Measurements from ENCODE around the gene GPRC5D. TPM values are rescaled to one million over a fixed set of nuclear protein-coding genes. Genes with fewer than 3 reads are reported as not detected.

Gene GPRC5D
- polyA plus RNA-seq, 1 of the 3 experiments (the other 2 are of a cell fraction), result not detected

DNA sequence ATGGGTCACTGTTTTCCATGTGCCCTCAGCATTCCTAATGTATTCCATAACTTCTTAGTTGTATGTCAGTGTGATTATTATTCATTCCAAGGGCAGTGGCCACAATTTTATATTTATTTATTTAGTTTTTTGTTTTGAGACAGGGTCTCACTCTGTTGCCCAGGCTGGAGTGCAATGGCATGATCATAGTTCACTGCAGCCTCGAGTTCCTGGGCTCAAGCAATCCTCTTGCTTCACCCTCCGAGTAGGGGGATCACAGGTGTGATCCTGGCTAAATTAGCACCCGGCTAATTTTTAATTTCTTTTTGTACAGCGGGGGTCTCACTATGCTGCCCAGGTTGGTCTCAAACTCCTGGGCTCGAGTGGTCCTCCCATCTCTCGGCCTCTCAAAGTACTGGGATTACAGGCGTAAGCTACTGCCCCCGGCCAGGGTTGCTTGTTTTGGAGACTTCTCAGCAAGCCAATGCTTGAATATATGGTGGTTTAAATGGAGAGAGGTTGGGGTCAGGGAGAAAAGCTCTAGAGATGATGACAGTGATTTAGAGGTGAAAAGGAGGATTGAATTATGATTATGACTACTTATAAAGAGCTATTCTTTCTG, 53.0 kb downstream of the GPRC5D start:
- POLR2A ChIA-PET, result no interaction called here

GRCh38 chr12:12898136-12898717, 53.7 kb downstream of the GPRC5D start:
- ChIA-PET POLR2A (no interaction called here), CTCF (interaction anchor here (1.5 kb wide), 1 partner anchor 85 kb away, joined by 3 read pairs; no protein-coding TSS in a partner anchor)
- no peaks in the 10 kb centered on the region for H3K79me2 ChIP-seq (ENCODE audit: insufficient read depth)
- H2AFZ ChIP-seq (ENCODE audit: low read depth), result no peak overlapping the region
- no peaks in the 10 kb centered on the region for H4K20me1 ChIP-seq (ENCODE audit: insufficient read depth)
- H3K9ac ChIP-seq, result no peak overlapping the region; the same call in 1 of the 2 replicates
- no peaks in the 10 kb centered on the region for H3K36me3 ChIP-seq (replicated peaks in 1 of 2; ENCODE audit: control insufficient read depth in 1 of 2, insufficient read depth in 2 of 2, low read length in 1 of 2)
- peaks cover 0 to 34% of the 10 kb centered on the region in 2 experiments; a peak in 3 of 4 replicates for H3K4me1 ChIP-seq (ENCODE audit: control insufficient read depth in 1 of 2, insufficient read depth in 2 of 2, low read depth in 1 of 2, low read length in 1 of 2)
- peaks cover 47% of the 10 kb centered on the region for H3F3A ChIP-seq (replicated peaks; ENCODE audit: insufficient read depth)
- TF ChIP-seq GABPA (IDR thresholded peaks at IDR 0.05; ENCODE audit: low read depth) (no peak), RAD21 (IDR thresholded peaks at IDR 0.05; ENCODE audit: low read length) (no peak), JUND (IDR thresholded peaks at IDR 0.05) (no peak), YY1 (IDR thresholded peaks at IDR 0.05; ENCODE audit: low read depth) (no peak), POLR2AphosphoS5 (IDR thresholded peaks at IDR 0.05; ENCODE audit: low read depth, low read length) (no peak), SMC3 (IDR thresholded peaks at IDR 0.05; ENCODE audit: low read depth, low read length) (no peak), USF2 (IDR thresholded peaks at IDR 0.05; ENCODE audit: borderline replicate concordance, low read depth, low read length) (no peak), TAF1 (IDR thresholded peaks at IDR 0.05; ENCODE audit: borderline replicate concordance, low read depth, low read length) (no peak), EZH2phosphoT487 (IDR thresholded peaks at IDR 0.05; ENCODE audit: borderline replicate concordance, low read depth) (no peak), SIN3A (IDR thresholded peaks at IDR 0.05; ENCODE audit: borderline replicate concordance, low read depth, low read length) (no peak), NRF1 (IDR thresholded peaks at IDR 0.05; ENCODE audit: low read depth, low read length) (no peak)
- TF ChIP-seq, protein P1, sequence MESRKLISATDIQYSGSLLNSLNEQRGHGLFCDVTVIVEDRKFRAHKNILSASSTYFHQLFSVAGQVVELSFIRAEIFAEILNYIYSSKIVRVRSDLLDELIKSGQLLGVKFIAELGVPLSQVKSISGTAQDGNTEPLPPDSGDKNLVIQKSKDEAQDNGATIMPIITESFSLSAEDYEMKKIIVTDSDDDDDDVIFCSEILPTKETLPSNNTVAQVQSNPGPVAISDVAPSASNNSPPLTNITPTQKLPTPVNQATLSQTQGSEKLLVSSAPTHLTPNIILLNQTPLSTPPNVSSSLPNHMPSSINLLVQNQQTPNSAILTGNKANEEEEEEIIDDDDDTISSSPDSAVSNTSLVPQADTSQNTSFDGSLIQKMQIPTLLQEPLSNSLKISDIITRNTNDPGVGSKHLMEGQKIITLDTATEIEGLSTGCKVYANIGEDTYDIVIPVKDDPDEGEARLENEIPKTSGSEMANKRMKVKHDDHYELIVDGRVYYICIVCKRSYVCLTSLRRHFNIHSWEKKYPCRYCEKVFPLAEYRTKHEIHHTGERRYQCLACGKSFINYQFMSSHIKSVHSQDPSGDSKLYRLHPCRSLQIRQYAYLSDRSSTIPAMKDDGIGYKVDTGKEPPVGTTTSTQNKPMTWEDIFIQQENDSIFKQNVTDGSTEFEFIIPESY (IDR thresholded peaks at IDR 0.05; ENCODE audit: borderline replicate concordance, low read depth), result no peak
- TF ChIP-seq, protein P2, sequence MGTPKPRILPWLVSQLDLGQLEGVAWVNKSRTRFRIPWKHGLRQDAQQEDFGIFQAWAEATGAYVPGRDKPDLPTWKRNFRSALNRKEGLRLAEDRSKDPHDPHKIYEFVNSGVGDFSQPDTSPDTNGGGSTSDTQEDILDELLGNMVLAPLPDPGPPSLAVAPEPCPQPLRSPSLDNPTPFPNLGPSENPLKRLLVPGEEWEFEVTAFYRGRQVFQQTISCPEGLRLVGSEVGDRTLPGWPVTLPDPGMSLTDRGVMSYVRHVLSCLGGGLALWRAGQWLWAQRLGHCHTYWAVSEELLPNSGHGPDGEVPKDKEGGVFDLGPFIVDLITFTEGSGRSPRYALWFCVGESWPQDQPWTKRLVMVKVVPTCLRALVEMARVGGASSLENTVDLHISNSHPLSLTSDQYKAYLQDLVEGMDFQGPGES (IDR thresholded peaks at IDR 0.05; ENCODE audit: low read depth, low read length), result no peak
- H3K4me2 ChIP-seq, result no peak overlapping the region
- H3K9me2 ChIP-seq, result no peaks in the 10 kb centered on the region
- no peak for DNase-seq
- H3K9me3 ChIP-seq, result no peaks in the 10 kb centered on the region
- H3K27me3 ChIP-seq (ENCODE audit: insufficient read depth), result no peaks in the 10 kb centered on the region
- H3K27ac ChIP-seq (ENCODE audit: low read depth in 2 of 2, low read length in 1 of 2), result peak overlapping the region in 1 of 2 experiments; percentile 90; a peak in 1 of 4 replicates
- WGBS (ENCODE audit: low lambda C conversion rate), result 90% methylated on average over 9 of the region's 9 CpGs
- no peak overlapping the region for H3K4me3 ChIP-seq (ENCODE audit: low read depth in 2 of 2, low read length in 1 of 2)

More for the DNA sequence above, 53.0 kb downstream of the GPRC5D start:
- no peaks in the 10 kb centered on the region for H3K36me3 ChIP-seq (replicated peaks in 1 of 2; ENCODE audit: control insufficient read depth in 1 of 2, insufficient read depth in 2 of 2, low read length in 1 of 2)
- H3K79me2 ChIP-seq (ENCODE audit: insufficient read depth), result no peaks in the 10 kb centered on the region
- H4K20me1 ChIP-seq (ENCODE audit: insufficient read depth), result no peaks in the 10 kb centered on the region
- no peak overlapping the region for H2AFZ ChIP-seq (ENCODE audit: low read depth)
- H3K27ac ChIP-seq (ENCODE audit: low read depth in 2 of 2, low read length in 1 of 2), result peak overlapping the region in 1 of 2 experiments; percentile 90; a peak in 2 of 4 replicates
- H3K9me2 ChIP-seq, result no peaks in the 10 kb centered on the region
- TF ChIP-seq YY1 (IDR thresholded peaks at IDR 0.05; ENCODE audit: low read depth) (no peak), MEF2A (IDR thresholded peaks at IDR 0.05; ENCODE audit: borderline replicate concordance, low read depth) (no peak)
- TF ChIP-seq, protein P3, sequence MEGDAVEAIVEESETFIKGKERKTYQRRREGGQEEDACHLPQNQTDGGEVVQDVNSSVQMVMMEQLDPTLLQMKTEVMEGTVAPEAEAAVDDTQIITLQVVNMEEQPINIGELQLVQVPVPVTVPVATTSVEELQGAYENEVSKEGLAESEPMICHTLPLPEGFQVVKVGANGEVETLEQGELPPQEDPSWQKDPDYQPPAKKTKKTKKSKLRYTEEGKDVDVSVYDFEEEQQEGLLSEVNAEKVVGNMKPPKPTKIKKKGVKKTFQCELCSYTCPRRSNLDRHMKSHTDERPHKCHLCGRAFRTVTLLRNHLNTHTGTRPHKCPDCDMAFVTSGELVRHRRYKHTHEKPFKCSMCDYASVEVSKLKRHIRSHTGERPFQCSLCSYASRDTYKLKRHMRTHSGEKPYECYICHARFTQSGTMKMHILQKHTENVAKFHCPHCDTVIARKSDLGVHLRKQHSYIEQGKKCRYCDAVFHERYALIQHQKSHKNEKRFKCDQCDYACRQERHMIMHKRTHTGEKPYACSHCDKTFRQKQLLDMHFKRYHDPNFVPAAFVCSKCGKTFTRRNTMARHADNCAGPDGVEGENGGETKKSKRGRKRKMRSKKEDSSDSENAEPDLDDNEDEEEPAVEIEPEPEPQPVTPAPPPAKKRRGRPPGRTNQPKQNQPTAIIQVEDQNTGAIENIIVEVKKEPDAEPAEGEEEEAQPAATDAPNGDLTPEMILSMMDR (IDR thresholded peaks at IDR 0.05), result no peak
- TF ChIP-seq, protein P2 (IDR thresholded peaks at IDR 0.05; ENCODE audit: low read depth, low read length), result no peak
- no peaks in the 10 kb centered on the region for H3K27me3 ChIP-seq (ENCODE audit: insufficient read depth)
- H3F3A ChIP-seq (replicated peaks; ENCODE audit: insufficient read depth), result peaks cover 47% of the 10 kb centered on the region
- H3K4me3 ChIP-seq (ENCODE audit: low read depth in 2 of 2, low read length in 1 of 2), result no peak overlapping the region
- CTCF ChIA-PET, result interaction anchor here (1.5 to 2.0 kb wide), 2 partner anchors 17 to 85 kb away, joined by 3 to 8 read pairs; no protein-coding TSS in a partner anchor
- 92% methylated on average over 8 of the region's 8 CpGs for WGBS (ENCODE audit: low lambda C conversion rate)
- DNase-seq, result no peak
- no peaks in the 10 kb centered on the region for H3K9me3 ChIP-seq
- H3K4me1 ChIP-seq (ENCODE audit: control insufficient read depth in 1 of 2, insufficient read depth in 2 of 2, low read depth in 1 of 2, low read length in 1 of 2), result peaks cover 0 to 34% of the 10 kb centered on the region in 2 experiments; a peak in 3 of 4 replicates
- H3K4me2 ChIP-seq, result peak overlapping the region; percentile 66
- H3K9ac ChIP-seq, result peak overlapping the region; percentile 62; the same call in 1 of the 2 replicates

Measured in SK-N-SH (cell line).